Ascending aorta (tissue), 2 donors: ENCODE results near the gene ITPA. TPM values are rescaled to one million over a fixed set of nuclear protein-coding genes. Genes with fewer than 3 reads are reported as not detected.

Source experiments
- DNase-seq, 2 donors: peaks; one replicate each; pipeline ENCODE4 v3.0.0-alpha.2; 2019; ENCODE audit warnings: low spot score in 2 of 2
- H3K27ac ChIP-seq, 2 donors: fragments of 200-600 bp; sonication (generic); one replicate each; pipeline ENCODE4 v1.5.1; 2016 to 2017; ENCODE audit warnings: mild to moderate bottlenecking in 1 of 2
- H3K27me3 ChIP-seq: fragments of 200-600 bp; sonication (generic); one replicate; pipeline ENCODE4 v1.5.1; 2017
- H3K36me3 ChIP-seq, 2 donors: fragments of 200-600 bp; sonication (generic); one replicate each; pipeline ENCODE4 v1.5.1; 2016
- H3K4me1 ChIP-seq, 2 donors: fragments of 200-600 bp; sonication (generic); one replicate each; pipeline ENCODE4 v1.5.1; 2016 to 2017; ENCODE audit warnings: mild to moderate bottlenecking in 1 of 2
- H3K4me3 ChIP-seq, 2 donors: fragments of 200-600 bp; sonication (generic); one replicate each; pipeline ENCODE4 v1.5.1; 2016 to 2017; ENCODE audit warnings: mild to moderate bottlenecking in 1 of 2
- H3K9me3 ChIP-seq, 2 donors: fragments of 200-600 bp; sonication (generic); one replicate each; pipeline ENCODE4 v1.5.1; 2016
- CTCF ChIP-seq, 3 experiments: fragments of 200-600 bp in 2 of 3; fragments of 450-650 bp in 1 of 3; sonication (generic) in 2 of 3; IDR thresholded peaks; one replicate each; pipeline ENCODE4 v1.5.1; 2016 to 2019; ENCODE audit warnings: antibody characterized with exemption in 3 of 3, mild to moderate bottlenecking in 1 of 3, moderate library complexity in 1 of 3
- intact Hi-C: fragments of 100-400 bp; cut with DNase I; formaldehyde crosslinking; loops from one replicate; pipeline ENCODE4 v1.15.1; 2023
- total RNA-seq: library from RNA; depleted of rRNA; stranded (reverse); fragments of >200 nt; gene quantifications from one replicate; pipeline ENCODE4 v1.1.0, GENCODE V29; 2016

Gene ITPA
- total RNA-seq, 1 donor from 2014 or later, result 111 TPM

- DNase-seq, result no peak
- H3K27ac ChIP-seq, result no peak overlapping the region
Observed at GRCh38 chr20:3251806-3252205, 42.5 kb downstream of the ITPA start.

GRCh38 chr20:3255728-3256127 is 46.4 kb downstream of the ITPA start:
- no peak for TF ChIP-seq CTCF (IDR thresholded peaks at IDR 0.05)
- DNase-seq, result no peak
- Histone ChIP-seq H3K27ac (no peak overlapping the region), H3K4me3 (no peak overlapping the region), H3K27me3 (no peaks in the 10 kb centered on the region), H3K4me1 (no peaks in the 10 kb centered on the region), H3K36me3 (peaks cover 66 to 82% of the 10 kb centered on the region in 2 donors), H3K9me3 (no peaks in the 10 kb centered on the region)
- intact Hi-C loops, result no loop called here

More at GRCh38 chr20:3251806-3252205, 42.5 kb downstream of the ITPA start:
- Histone ChIP-seq H3K36me3 (peaks cover 39 to 60% of the 10 kb centered on the region in 2 donors), H3K4me1 (peaks cover 0 to 11% of the 10 kb centered on the region in 2 donors), H3K9me3 (no peaks in the 10 kb centered on the region), H3K4me3 (no peak overlapping the region), H3K27me3 (no peaks in the 10 kb centered on the region)
- intact Hi-C loops, result no loop called here
- no peak for TF ChIP-seq CTCF (IDR thresholded peaks at IDR 0.05)

GRCh38 chr20:3258429-3258828 is 49.1 kb downstream of the ITPA start:
- no peak for DNase-seq
- H3K4me1 ChIP-seq, result no peaks in the 10 kb centered on the region
- no peak overlapping the region for H3K4me3 ChIP-seq
- no peaks in the 10 kb centered on the region for H3K27me3 ChIP-seq
- TF ChIP-seq CTCF (IDR thresholded peaks at IDR 0.05), result no peak
- H3K27ac ChIP-seq, result no peak overlapping the region
- H3K9me3 ChIP-seq, result no peaks in the 10 kb centered on the region
- intact Hi-C loops, result no loop called here
- H3K36me3 ChIP-seq, result peaks cover 70 to 79% of the 10 kb centered on the region in 2 donors

GRCh38 chr20:3262566-3262965 is 53.3 kb downstream of the ITPA start:
- no peak for DNase-seq
- intact Hi-C loops, result no loop called here
- no peaks in the 10 kb centered on the region for H3K9me3 ChIP-seq
- H3K36me3 ChIP-seq, result peaks cover 69 to 86% of the 10 kb centered on the region in 2 donors
- H3K4me3 ChIP-seq, result no peak overlapping the region
- H3K27ac ChIP-seq, result no peak overlapping the region
- H3K4me1 ChIP-seq, result no peaks in the 10 kb centered on the region
- TF ChIP-seq CTCF (IDR thresholded peaks at IDR 0.05), result no peak
- H3K27me3 ChIP-seq, result no peaks in the 10 kb centered on the region

- Histone ChIP-seq H3K27ac (no peak overlapping the region), H3K4me3 (no peak overlapping the region), H3K9me3 (no peaks in the 10 kb centered on the region), H3K36me3 (peaks cover 64 to 86% of the 10 kb centered on the region in 2 donors), H3K27me3 (no peaks in the 10 kb centered on the region), H3K4me1 (no peaks in the 10 kb centered on the region)
- DNase-seq, result no peak
- intact Hi-C loops, result no loop called here
- no peak for TF ChIP-seq CTCF (IDR thresholded peaks at IDR 0.05)
Observed at GRCh38 chr20:3270051-3270450, 60.8 kb downstream of the ITPA start.

GRCh38 chr20:3273371-3273770 is 64.1 kb downstream of the ITPA start:
- Histone ChIP-seq H3K9me3 (no peaks in the 10 kb centered on the region), H3K27ac (no peak overlapping the region), H3K36me3 (peaks cover 66 to 88% of the 10 kb centered on the region in 2 donors), H3K27me3 (no peaks in the 10 kb centered on the region), H3K4me1 (no peaks in the 10 kb centered on the region), H3K4me3 (no peak overlapping the region)
- no peak for DNase-seq
- intact Hi-C loops, result no loop called here
- TF ChIP-seq CTCF (IDR thresholded peaks at IDR 0.05), result no peak
